ENCODE data around the gene UQCC5.

The UQCC5 gene

GRCh38 chr3:52504977-52505376 is 31.4 kb upstream of the UQCC5 start:
- no peak for DNase-seq (ENCODE audit: low read depth)

GRCh38 chr3:52506266-52506966 is 30.0 kb upstream of the UQCC5 start:
- no peak for DNase-seq (ENCODE audit: low read depth)

GRCh38 chr3:52507359-52507758 is 29.0 kb upstream of the UQCC5 start:
- no peak for DNase-seq (ENCODE audit: low read depth)

- no peak for DNase-seq (ENCODE audit: low read depth)
These were observed 26.6 kb upstream of the UQCC5 start for GRCh38 chr3:52509753-52510328.

GRCh38 chr3:52511509-52511908 is 24.9 kb upstream of the UQCC5 start:
- no peak for DNase-seq (ENCODE audit: low read depth)

GRCh38 chr3:52512105-52512504 is 24.3 kb upstream of the UQCC5 start:
- DNase-seq (ENCODE audit: low read depth) = no peak

GRCh38 chr3:52512727-52513126 is 23.7 kb upstream of the UQCC5 start:
- DNase-seq (ENCODE audit: low read depth) = no peak

GRCh38 chr3:52513281-52513680 is 23.1 kb upstream of the UQCC5 start:
- DNase-seq (ENCODE audit: low read depth) = no peak

GRCh38 chr3:52514576-52514975 is 21.8 kb upstream of the UQCC5 start:
- DNase-seq (ENCODE audit: low read depth) = no peak

GRCh38 chr3:52515192-52515591 is 21.2 kb upstream of the UQCC5 start:
- no peak for DNase-seq (ENCODE audit: low read depth)

GRCh38 chr3:52516509-52517195 is 19.8 kb upstream of the UQCC5 start:
- no peak for DNase-seq (ENCODE audit: low read depth)

- DNase-seq (ENCODE audit: low read depth) = no peak
These were observed 18.3 kb upstream of the UQCC5 start for GRCh38 chr3:52517796-52518722.

GRCh38 chr3:52518723-52519444 is 17.5 kb upstream of the UQCC5 start:
- DNase-seq (ENCODE audit: low read depth) = no peak

- DNase-seq (ENCODE audit: low read depth) = no peak
These were observed 16.8 kb upstream of the UQCC5 start for GRCh38 chr3:52519445-52520140.

- DNase-seq (ENCODE audit: low read depth) = no peak
These were observed 16.2 kb upstream of the UQCC5 start for GRCh38 chr3:52520141-52520667.

- DNase-seq (ENCODE audit: low read depth) = no peak
These were observed 15.5 kb upstream of the UQCC5 start for GRCh38 chr3:52520716-52521487.

GRCh38 chr3:52521488-52521824 is 14.9 kb upstream of the UQCC5 start:
- DNase-seq (ENCODE audit: low read depth) = no peak

GRCh38 chr3:52521881-52522650 is 14.3 kb upstream of the UQCC5 start:
- no peak for DNase-seq (ENCODE audit: low read depth)

GRCh38 chr3:52522651-52523251 is 13.7 kb upstream of the UQCC5 start:
- DNase-seq (ENCODE audit: low read depth) = no peak
